Osteoblast (primary cell): ENCODE measurements around the gene LOXHD1. TPM values are rescaled to one million over a fixed set of nuclear protein-coding genes. Genes with fewer than 3 reads are reported as not detected.

ENCODE experiments used
- DNase-seq: peaks from one replicate; pipeline ENCODE4 v3.0.0; 2011; ENCODE audit warnings: low spot score, mixed read lengths; ENCODE audit not compliant: insufficient read length; ENCODE audit errors: missing footprints
- H2AFZ ChIP-seq: 2 replicates; pipeline ENCODE4 v1.6.0; 2011; ENCODE audit warnings: mild to moderate bottlenecking, low read length
- H3K27ac ChIP-seq: 2 replicates; pipeline ENCODE4 v1.5.1; 2011; ENCODE audit warnings: mild to moderate bottlenecking, low read depth, low read length, moderate library complexity
- H3K27me3 ChIP-seq: 2 replicates; pipeline ENCODE4 v1.6.0; 2012; ENCODE audit warnings: mild to moderate bottlenecking, control low read depth, inconsistent platforms, low read length, moderate library complexity; ENCODE audit not compliant: insufficient read depth
- H3K36me3 ChIP-seq: 2 replicates; pipeline ENCODE4 v1.5.1; 2011; ENCODE audit warnings: mild to moderate bottlenecking, low read length, control low read depth, moderate library complexity; ENCODE audit not compliant: insufficient read depth
- H3K4me1 ChIP-seq: 2 replicates; pipeline ENCODE4 v1.5.1; 2011; ENCODE audit warnings: mild to moderate bottlenecking, low read length, control low read depth, moderate library complexity; ENCODE audit not compliant: insufficient read depth
- H3K4me2 ChIP-seq: 2 replicates; pipeline ENCODE4 v1.6.0; 2011; ENCODE audit warnings: mild to moderate bottlenecking, low read length; ENCODE audit not compliant: insufficient read depth
- H3K4me3 ChIP-seq: fragments of 200-600 bp; sonication (generic); 3 replicates; pipeline ENCODE4 v1.5.1; 2012; ENCODE audit warnings: mild to moderate bottlenecking, low read length, inconsistent platforms; ENCODE audit not compliant: insufficient read depth
- H3K79me2 ChIP-seq: 2 replicates; pipeline ENCODE4 v1.6.0; 2012; ENCODE audit warnings: mild to moderate bottlenecking, low read length, control low read depth, inconsistent platforms; ENCODE audit not compliant: insufficient read depth
- H3K9me3 ChIP-seq: 2 replicates; pipeline ENCODE4 v1.5.1; 2011; ENCODE audit warnings: low read depth, low read length, control low read depth
- H4K20me1 ChIP-seq: 2 replicates; pipeline ENCODE4 v1.6.0; 2012; ENCODE audit warnings: mild to moderate bottlenecking, low read length, control low read depth; ENCODE audit not compliant: insufficient read depth
- total RNA-seq: library from RNA; depleted of rRNA; stranded (reverse); fragments of >200 nt; gene quantifications from 2 replicates; pipeline ENCODE4 v1.2.3, GENCODE V29; 2012
- TF ChIP-seq, protein P1 (sequence below): IDR thresholded peaks from 2 replicates; pipeline ENCODE4 v1.5.1; 2011; ENCODE audit warnings: mild to moderate bottlenecking, low read depth, low read length, moderate library complexity; ENCODE audit errors: extremely low read depth

Gene LOXHD1
- total RNA-seq, 1 donor: not detected

DNA sequence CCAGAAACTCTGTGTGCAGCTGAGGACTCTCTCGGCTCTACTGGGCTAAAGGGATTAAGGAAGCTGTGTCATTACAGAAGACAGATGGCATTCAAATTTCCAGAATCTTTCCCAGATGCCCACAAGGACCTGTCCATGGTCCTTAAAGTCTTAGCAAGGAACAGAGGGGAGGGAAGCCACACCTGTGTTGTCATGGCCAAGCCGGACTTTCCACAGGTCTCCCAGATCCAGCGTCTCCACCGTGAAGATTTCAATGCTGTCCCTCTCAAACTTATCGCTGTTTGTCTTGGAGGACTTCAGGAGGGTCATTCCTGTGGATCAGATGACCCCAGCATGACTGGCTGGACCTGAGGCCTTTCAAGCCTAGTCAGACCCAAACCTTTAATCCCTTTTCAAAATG is 114.5 kb downstream of the LOXHD1 start:
- Histone ChIP-seq H3K27ac (no peak overlapping the region), H4K20me1 (no peaks in the 10 kb centered on the region), H3K4me1 (no peaks in the 10 kb centered on the region), H3K79me2 (no peaks in the 10 kb centered on the region), H3K27me3 (no peaks in the 10 kb centered on the region), H3K36me3 (no peaks in the 10 kb centered on the region), H3K4me2 (no peak overlapping the region), H2AFZ (no peak overlapping the region), H3K9me3 (no peaks in the 10 kb centered on the region), H3K4me3 (no peak overlapping the region)
- TF ChIP-seq, protein P1, sequence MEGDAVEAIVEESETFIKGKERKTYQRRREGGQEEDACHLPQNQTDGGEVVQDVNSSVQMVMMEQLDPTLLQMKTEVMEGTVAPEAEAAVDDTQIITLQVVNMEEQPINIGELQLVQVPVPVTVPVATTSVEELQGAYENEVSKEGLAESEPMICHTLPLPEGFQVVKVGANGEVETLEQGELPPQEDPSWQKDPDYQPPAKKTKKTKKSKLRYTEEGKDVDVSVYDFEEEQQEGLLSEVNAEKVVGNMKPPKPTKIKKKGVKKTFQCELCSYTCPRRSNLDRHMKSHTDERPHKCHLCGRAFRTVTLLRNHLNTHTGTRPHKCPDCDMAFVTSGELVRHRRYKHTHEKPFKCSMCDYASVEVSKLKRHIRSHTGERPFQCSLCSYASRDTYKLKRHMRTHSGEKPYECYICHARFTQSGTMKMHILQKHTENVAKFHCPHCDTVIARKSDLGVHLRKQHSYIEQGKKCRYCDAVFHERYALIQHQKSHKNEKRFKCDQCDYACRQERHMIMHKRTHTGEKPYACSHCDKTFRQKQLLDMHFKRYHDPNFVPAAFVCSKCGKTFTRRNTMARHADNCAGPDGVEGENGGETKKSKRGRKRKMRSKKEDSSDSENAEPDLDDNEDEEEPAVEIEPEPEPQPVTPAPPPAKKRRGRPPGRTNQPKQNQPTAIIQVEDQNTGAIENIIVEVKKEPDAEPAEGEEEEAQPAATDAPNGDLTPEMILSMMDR: no peak
- no peak for DNase-seq

DNA sequence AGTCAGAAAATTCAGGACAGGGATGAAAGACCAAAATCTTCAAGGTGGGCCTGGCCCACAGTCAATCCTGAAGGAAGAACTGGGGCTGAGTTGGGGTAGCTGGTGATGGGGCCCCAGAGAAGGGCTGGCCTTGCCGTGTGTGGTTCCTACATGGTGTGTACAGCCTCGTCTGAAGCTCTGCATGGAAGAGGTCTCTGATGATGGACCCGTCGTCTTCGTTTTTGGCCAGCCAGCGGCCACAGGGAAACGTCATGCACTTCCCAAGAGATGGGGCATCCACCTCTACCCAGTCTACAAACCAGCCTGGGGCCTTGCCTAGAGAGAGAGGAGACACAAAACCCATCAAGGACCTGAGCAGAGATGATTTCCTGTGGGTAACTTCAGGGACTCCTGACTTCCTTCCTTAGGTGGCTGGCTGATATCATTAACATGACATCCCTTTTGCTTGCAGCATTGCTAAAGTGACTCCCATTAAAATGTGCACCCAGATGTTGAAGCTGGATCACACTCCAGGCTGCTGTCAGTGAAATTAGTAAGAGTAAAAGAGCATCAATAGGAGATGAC is 115.3 kb downstream of the LOXHD1 start:
- no peak overlapping the region for H3K4me2 ChIP-seq
- no peaks in the 10 kb centered on the region for H3K9me3 ChIP-seq
- H3K27ac ChIP-seq: no peak overlapping the region
- no peaks in the 10 kb centered on the region for H3K4me1 ChIP-seq
- DNase-seq: no peak
- no peak overlapping the region for H3K4me3 ChIP-seq
- TF ChIP-seq, protein P1: no peak
- no peaks in the 10 kb centered on the region for H3K27me3 ChIP-seq
- no peaks in the 10 kb centered on the region for H3K79me2 ChIP-seq
- H3K36me3 ChIP-seq: no peaks in the 10 kb centered on the region
- H4K20me1 ChIP-seq: no peaks in the 10 kb centered on the region
- H2AFZ ChIP-seq: no peak overlapping the region

DNA sequence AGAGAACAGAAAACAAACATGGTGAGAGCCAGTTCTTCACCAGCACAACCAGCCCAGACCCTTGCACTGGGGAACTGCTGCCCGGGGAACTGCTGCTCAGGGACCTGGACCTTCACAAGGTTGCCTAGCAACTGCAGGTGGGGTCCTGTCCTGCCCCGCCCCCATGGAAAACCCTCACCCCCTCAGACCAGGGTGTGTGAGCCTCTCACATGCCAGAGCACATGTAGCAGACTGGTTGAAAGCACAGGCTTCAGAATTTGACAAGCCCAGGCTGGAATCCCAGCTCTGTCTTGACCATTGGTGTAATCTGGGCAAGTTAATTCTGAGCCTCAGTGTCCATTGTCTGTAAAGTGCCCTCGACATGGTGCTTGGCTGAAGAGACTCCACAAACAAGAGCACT is 118.6 kb downstream of the LOXHD1 start:
- H2AFZ ChIP-seq: no peak overlapping the region
- no peaks in the 10 kb centered on the region for H3K79me2 ChIP-seq
- H3K4me2 ChIP-seq: no peak overlapping the region
- H3K27ac ChIP-seq: no peak overlapping the region
- no peak for DNase-seq
- no peaks in the 10 kb centered on the region for H3K27me3 ChIP-seq
- no peaks in the 10 kb centered on the region for H3K36me3 ChIP-seq
- no peak overlapping the region for H3K4me3 ChIP-seq
- TF ChIP-seq, protein P1: no peak
- H4K20me1 ChIP-seq: no peaks in the 10 kb centered on the region
- H3K9me3 ChIP-seq: no peaks in the 10 kb centered on the region
- no peaks in the 10 kb centered on the region for H3K4me1 ChIP-seq

DNA sequence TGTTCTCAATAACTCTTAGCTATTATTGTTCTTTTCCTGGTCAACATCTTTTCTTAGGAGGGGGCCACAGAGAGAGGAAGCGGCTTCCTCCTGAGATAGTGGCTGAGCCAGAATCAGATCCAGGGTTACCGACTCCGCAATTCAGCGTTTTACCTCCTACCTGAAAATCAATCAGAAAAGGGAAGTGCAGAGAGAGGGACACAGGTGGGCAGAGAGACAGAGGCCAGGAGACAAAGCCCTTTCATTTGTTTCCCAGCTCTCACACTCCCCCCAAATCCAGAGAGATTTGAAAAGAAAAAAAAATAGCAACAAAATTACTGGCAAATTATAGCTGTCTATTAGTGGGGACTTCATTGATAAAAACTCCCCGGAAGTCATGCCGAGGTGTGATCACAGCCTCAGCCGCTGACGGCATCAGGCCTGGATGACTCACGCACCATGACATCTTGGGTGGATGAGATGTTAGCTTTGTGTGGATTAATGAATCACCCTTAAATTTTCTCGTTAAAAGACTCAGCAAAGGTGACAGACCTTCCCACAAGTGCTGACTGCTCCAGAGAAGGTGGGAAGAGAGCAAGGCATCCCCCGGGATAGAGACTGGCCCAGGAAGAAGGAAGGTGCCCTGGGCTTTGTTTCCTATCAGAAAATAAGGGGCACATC is 120.7 kb downstream of the LOXHD1 start:
- no peaks in the 10 kb centered on the region for H4K20me1 ChIP-seq
- H3K4me3 ChIP-seq: no peak overlapping the region
- no peak overlapping the region for H3K27ac ChIP-seq
- H3K36me3 ChIP-seq: no peaks in the 10 kb centered on the region
- TF ChIP-seq, protein P1: no peak
- H3K79me2 ChIP-seq: no peaks in the 10 kb centered on the region
- DNase-seq: no peak
- no peak overlapping the region for H2AFZ ChIP-seq
- no peaks in the 10 kb centered on the region for H3K4me1 ChIP-seq
- no peaks in the 10 kb centered on the region for H3K9me3 ChIP-seq
- H3K4me2 ChIP-seq: no peak overlapping the region
- no peaks in the 10 kb centered on the region for H3K27me3 ChIP-seq
